ENCODE measurements around the gene MCFD2.

DNA sequence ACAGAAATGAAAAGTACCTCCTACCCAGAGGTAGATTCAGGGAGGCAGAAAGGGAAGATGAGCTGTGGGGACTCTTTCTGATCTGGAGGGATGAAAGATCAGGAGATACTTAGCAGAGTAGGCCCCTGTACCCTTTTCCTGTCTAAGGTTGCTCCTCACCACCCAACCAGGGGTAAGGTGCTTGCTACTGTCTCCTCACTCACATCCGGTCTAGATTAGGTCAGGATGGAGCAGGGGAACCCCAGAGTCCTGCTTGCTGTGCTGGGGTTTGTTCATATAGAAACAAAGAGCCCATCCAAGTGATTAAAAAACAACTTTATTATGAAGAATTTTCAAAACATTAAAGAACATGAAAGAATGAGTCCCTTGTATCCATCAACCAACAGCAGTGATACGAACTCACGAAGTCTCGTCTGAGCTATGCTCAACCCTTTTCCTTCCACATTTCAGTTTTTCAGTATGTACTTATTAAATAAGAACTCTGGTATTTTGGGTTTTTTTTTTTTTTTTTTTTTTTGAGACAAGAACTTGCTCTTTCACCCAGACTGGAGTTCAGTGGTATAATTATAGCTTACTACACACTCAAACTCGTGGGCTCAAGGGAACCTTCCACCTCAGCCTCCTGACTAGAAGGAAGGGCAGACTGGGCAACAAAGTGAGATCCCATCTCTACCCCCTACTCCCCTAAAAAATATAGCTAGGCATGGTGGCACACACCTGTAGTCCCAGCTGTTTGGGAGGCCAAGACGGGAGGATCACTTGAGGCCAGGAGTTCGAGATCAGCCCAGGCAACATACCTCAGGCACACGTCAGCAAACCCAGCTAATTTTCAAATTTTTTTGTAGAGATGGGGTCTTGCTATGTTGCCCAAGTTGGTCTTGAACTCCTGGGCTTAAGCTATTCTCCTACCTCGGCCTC is 28.5 kb upstream of the MCFD2 start:
- no peak for TF ChIP-seq CTCF (IDR thresholded peaks at IDR 0.05)
- TF ChIP-seq POLR2A (IDR thresholded peaks at IDR 0.05) = no peak

All from testis (tissue), 2 donors.